GM18951 (cell line): Measurements from ENCODE around the gene FLYWCH1.

Source experiments
- POLR2A ChIP-seq: IDR thresholded peaks from 4 replicates; pipeline ENCODE4 v1.6.1; 2011; ENCODE audit warnings: mild to moderate bottlenecking; ENCODE audit not compliant: insufficient read length, insufficient read depth; ENCODE audit errors: extremely low read depth
- in situ Hi-C: fragments of 300-500 bp; cut with MboI; formaldehyde crosslinking; loops from one replicate; pipeline ENCODE4 v1.12.0; 2022; ENCODE audit warnings: low sequenced_read_pairs, mixed read lengths, inconsistent platforms; ENCODE audit not compliant: unreplicated experiment

Gene FLYWCH1, protein sequence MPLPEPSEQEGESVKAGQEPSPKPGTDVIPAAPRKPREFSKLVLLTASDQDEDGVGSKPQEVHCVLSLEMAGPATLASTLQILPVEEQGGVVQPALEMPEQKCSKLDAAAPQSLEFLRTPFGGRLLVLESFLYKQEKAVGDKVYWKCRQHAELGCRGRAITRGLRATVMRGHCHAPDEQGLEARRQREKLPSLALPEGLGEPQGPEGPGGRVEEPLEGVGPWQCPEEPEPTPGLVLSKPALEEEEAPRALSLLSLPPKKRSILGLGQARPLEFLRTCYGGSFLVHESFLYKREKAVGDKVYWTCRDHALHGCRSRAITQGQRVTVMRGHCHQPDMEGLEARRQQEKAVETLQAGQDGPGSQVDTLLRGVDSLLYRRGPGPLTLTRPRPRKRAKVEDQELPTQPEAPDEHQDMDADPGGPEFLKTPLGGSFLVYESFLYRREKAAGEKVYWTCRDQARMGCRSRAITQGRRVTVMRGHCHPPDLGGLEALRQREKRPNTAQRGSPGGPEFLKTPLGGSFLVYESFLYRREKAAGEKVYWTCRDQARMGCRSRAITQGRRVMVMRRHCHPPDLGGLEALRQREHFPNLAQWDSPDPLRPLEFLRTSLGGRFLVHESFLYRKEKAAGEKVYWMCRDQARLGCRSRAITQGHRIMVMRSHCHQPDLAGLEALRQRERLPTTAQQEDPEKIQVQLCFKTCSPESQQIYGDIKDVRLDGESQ

GRCh38 chr16:2911638-2912329 is at the start of gene FLYWCH1:
FLYWCH1 (plus strand) TSS chr16:2911931; CDS start chr16:2929686, 17,755 bp downstream.
- in situ Hi-C loops: no loop called here
- peak; percentile 74 for TF ChIP-seq POLR2A

DNA sequence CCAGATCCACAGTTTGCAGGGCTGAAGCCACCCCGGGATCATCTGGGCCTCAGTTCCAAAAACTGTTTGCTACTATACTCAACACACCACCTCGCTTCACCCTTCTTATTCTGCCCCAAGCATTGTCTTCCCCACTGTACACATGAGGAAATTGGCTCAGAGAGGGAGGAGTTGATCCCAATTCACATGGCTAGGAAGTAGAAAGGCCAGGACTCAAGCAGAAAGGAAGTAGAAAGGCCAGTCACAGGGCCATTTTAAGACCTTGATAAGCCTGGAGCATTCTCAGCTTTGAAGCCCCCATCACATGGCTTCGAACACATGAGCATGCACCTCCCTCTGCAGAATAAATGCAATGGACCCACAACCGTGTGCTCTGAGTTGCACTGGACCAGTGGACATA is 46.1 kb upstream of the FLYWCH1 start:
- in situ Hi-C loops: no loop called here
- TF ChIP-seq POLR2A: no peak

DNA sequence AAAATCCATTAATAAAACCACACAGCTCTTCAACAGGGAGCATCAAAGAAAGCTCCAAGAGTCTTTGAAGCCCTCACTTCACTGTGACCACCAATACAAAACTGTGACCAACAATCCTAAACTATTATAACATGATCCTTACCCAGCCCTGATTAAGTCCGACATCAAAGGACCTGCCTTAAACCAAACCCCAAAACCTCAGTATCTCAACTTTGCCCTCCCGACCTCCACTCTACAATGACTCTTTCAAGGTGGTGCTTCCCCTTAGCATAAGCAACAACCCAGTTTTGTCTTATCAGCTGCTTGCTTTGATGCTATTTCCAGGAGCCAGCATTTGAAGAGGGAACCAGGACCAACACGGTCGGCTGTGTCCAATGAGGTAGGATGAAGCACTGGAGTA is 45.3 kb upstream of the FLYWCH1 start:
- in situ Hi-C loops: no loop called here

GRCh38 chr16:2867661-2867986 is 44.1 kb upstream of the FLYWCH1 start:
- in situ Hi-C loops: no loop called here
- no peak for TF ChIP-seq POLR2A

More for the DNA sequence above, 45.3 kb upstream of the FLYWCH1 start:
- no peak for TF ChIP-seq POLR2A

DNA sequence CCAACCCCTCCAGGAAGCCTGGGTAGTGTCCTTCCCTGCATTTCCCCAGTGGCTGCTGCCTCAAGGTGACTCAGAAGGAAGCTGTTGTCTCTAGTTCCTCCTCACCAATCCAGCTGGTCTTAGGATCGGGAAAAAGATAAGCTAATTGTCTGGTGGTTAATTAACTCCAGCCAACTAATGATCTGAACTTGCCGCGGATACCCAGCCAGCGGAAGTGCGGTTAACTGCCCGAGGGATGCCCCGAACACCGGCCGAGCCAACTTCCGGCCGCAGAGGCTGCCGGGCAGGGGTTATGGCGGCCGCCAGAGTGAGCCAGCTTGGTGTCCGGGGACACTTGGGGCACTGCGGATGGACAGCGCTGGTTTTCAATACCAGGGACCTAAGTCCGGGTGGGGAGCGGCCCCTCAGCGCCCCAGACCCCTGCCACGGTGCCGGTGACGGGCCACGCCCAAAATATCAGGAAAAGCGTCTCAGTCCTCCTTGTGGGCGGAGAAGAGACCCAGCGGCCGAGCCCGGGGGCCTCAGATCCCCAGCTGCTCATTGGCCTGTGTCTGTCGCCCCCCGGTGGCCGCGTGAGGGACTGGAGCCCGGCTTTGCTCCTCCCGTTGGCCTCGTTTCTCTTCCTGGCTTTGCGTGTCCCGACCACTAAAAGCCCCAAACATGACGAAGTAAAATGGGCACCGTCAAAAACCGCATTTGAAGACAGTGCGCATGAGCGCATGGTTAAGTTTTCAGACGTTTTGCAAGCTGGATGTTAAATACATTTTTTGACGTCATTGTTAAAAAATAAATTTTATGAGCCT is 43.5 kb upstream of the FLYWCH1 start:
- TF ChIP-seq POLR2A: peak; percentile 92
- in situ Hi-C loops: no loop called here

DNA sequence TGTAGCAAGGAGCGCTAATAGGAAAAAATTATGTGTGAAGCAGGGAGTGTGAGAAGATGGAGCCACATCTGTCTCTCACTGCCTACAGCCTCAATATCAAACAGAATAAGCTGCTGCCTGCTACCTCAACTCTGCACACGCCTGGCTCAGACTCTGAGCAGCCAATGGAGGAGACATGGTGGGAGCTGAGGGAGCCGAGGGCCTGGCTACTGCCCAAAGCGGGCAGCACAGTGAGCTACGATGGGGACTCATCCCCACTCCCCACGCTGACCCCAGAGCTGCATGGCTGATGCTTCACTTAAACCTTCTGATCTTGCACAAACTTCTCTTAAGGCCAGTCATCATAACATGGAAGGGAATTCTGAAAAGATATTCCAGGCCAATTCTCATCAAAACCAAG is 39.8 kb upstream of the FLYWCH1 start:
- TF ChIP-seq POLR2A: no peak
- in situ Hi-C loops: loop anchor here (5.0 kb wide), 1 partner anchor 45 kb away; no protein-coding TSS in a partner anchor

DNA sequence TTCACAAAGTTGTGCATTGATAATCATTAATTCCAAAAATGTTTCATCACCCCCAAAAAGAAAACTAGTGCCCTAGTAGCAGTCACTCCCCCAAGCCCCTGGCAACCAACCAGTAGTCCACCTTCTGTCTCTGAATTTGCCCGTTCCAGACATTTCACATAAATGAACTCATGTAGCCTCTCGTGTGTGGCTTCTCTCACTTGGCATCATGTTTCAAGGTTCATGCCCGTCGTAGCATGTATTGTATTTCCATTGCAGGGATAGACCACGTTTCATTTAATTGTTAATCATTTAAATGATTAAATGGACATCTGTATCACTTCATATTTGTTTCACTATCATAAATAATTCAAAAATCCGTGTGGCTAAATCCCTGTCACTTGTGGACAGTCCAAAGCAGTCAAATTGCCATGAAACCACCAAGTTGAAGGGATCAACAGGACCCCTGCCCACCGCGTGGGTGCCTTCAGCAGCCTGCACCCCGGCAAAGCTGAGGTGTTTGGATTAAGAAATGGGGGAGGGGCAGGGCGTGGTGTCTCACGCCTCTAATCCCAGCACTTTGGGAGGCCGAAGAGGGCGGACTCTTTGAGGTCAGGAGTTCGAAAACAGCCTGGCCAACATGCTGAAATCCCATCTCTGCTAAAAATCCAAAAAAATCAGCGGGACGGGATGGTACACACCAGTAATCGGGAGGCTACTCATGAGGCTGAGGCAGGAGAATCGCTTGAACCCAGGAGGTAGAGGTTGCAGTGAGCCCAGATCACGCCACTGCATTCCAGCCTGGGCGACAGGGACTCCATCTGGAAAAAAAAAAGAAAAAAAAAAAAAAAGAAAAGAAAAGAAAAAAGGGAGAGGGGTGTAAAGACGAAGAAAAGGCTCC is 37.5 kb upstream of the FLYWCH1 start:
- no peak for TF ChIP-seq POLR2A
- in situ Hi-C loops: loop anchor here (5.0 kb wide), 1 partner anchor 43 kb away; no protein-coding TSS in a partner anchor

DNA sequence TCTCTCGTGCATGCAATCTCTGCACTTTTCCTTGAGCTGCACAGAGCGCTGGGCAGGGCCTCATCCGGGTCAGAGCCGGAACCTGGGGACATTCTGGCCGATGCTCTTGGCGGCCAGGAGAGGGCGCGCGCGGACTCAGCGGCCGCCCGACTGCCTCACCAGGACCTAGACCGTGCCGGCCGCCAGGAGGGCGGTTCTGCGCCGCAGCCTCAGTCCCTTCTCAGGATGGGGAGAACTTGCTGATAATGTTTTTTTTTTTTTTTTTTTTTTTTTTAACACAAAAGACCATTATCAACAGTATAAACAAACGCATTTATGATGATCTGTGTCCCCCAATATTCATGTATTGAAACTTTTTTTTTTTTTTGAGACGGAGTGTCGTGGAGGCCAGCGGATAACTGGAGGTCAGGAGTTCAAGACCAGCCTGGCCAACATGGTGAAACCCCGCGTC is 36.8 kb upstream of the FLYWCH1 start:
- no peak for TF ChIP-seq POLR2A

DNA sequence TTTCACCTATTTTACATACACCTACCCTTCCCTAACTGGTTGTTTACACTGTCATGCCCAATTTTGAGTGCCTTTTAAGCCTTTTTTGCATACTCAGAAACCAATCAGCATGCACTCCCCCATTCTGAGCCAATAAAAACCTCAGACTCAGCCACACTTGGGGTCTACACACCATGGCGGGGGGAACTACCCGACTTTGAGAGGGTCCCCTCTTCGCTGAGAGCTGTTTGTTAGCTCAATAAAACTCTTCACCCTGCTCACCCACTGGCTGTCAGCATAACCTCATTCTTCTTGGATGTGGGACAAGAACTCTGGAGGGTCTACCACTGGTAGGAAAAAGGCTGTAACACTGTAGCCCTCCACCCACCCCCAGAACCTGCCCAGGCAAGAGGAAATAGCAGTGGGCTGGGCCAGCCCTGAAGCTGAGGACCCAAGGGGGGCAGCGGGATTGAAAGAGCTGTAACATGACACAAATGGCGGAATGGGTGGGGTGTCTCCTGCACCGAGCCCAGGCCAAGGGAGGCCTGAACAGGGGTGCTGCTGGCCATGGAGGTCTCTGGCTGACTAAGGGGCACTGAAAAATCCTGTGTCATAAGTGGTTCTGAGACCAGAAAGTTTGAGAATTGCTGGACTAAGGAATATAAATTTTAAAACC is 31.8 kb upstream of the FLYWCH1 start:
- in situ Hi-C loops: no loop called here
- TF ChIP-seq POLR2A: no peak

More for the DNA sequence above, 36.8 kb upstream of the FLYWCH1 start:
- in situ Hi-C loops: loop anchor here (5.0 kb wide), 1 partner anchor 42 kb away; no protein-coding TSS in a partner anchor

DNA sequence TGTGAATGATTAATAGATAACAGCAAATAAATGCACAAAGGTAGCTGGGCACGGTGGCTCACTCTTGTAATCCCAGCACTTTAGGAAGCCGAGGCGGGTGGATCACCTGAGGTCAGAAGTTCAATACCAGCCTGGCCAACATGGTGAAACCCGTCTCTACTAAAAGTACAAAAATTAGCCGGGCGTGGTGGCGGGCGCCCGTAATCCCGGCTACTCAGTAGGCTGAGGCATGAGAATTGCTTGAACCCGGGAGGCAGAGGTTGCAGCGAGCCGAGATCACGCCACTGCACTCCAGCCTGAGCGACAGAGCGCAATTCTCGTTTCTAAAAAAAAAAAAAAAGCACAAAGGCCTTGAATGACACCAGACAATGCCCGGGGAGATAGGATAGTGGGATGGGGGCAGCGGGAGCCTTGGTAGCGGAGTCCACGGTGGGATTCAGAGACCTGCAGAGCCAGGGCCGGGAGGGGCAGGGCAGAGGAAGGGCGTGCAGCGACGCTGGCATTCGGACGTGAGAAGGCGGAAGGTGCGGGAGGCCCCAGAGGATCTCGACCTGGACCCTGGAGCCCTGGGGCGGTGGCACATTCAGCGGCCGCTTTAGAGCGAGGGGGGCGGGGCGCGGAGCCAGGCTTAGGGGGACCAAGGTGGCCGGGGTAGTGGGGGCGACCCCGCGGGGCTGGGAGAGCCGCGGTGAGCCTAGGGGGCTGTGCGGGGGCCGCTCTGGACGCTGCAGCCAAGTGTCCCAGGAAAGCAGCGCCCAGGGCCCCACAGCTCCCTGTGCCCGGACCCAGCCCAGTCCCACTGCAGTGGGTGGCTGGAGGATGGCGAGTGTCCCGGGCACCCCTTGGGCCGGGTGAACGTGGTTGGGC is 29.7 kb upstream of the FLYWCH1 start:
- TF ChIP-seq POLR2A: no peak
- in situ Hi-C loops: no loop called here
